Measurements from ENCODE around the gene ADTRP.

Gene ADTRP

GRCh38 chr6:11750682-11751081 lies 27.9 kb downstream of the ADTRP start:
- no peak overlapping the region for H3K4me3 ChIP-seq (ENCODE audit: low read depth in 1 of 5, low read length in 5 of 5)
- H3K36me3 ChIP-seq (ENCODE audit: control insufficient read depth in 5 of 5, insufficient read depth in 5 of 5, low read length in 5 of 5) = no peaks in the 10 kb centered on the region
- H3K9me3 ChIP-seq (ENCODE audit: control insufficient read depth in 5 of 5, low read length in 5 of 5) = no peaks in the 10 kb centered on the region
- no peak overlapping the region for H3K9ac ChIP-seq (ENCODE audit: low read length in 5 of 5)
- H3K4me1 ChIP-seq (ENCODE audit: control insufficient read depth in 5 of 5, insufficient read depth in 5 of 5, low read length in 5 of 5) = peaks cover 0 to 13% (median 0%) of the 10 kb centered on the region in 5 donors
- no peak overlapping the region for H3K27ac ChIP-seq (ENCODE audit: low read depth, low read length)
- H3K27me3 ChIP-seq (ENCODE audit: control insufficient read depth in 5 of 5, insufficient read depth in 4 of 5, low read length in 5 of 5) = no peaks in the 10 kb centered on the region

- Histone ChIP-seq H3K27me3 (ENCODE audit: control insufficient read depth in 5 of 5, insufficient read depth in 4 of 5, low read length in 5 of 5) (no peaks in the 10 kb centered on the region), H3K9me3 (ENCODE audit: control insufficient read depth in 5 of 5, low read length in 5 of 5) (no peaks in the 10 kb centered on the region), H3K4me1 (ENCODE audit: control insufficient read depth in 5 of 5, insufficient read depth in 5 of 5, low read length in 5 of 5) (peaks cover 5 to 23% (median 14%) of the 10 kb centered on the region in 5 donors), H3K27ac (ENCODE audit: low read depth, low read length) (no peak overlapping the region), H3K36me3 (ENCODE audit: control insufficient read depth in 5 of 5, insufficient read depth in 5 of 5, low read length in 5 of 5) (no peaks in the 10 kb centered on the region), H3K4me3 (ENCODE audit: low read depth in 1 of 5, low read length in 5 of 5) (no peak overlapping the region), H3K9ac (ENCODE audit: low read length in 5 of 5) (no peak overlapping the region)
These were observed 29.9 kb downstream of the ADTRP start for GRCh38 chr6:11748591-11749210.

GRCh38 chr6:11747021-11747420 lies 31.6 kb downstream of the ADTRP start:
- Histone ChIP-seq H3K27ac (ENCODE audit: low read depth, low read length) (no peak overlapping the region), H3K4me1 (ENCODE audit: control insufficient read depth in 5 of 5, insufficient read depth in 5 of 5, low read length in 5 of 5) (peaks cover 5 to 23% (median 14%) of the 10 kb centered on the region in 5 donors), H3K9me3 (ENCODE audit: control insufficient read depth in 5 of 5, low read length in 5 of 5) (no peaks in the 10 kb centered on the region), H3K36me3 (ENCODE audit: control insufficient read depth in 5 of 5, insufficient read depth in 5 of 5, low read length in 5 of 5) (no peaks in the 10 kb centered on the region), H3K27me3 (ENCODE audit: control insufficient read depth in 5 of 5, insufficient read depth in 4 of 5, low read length in 5 of 5) (no peaks in the 10 kb centered on the region), H3K4me3 (ENCODE audit: low read depth in 1 of 5, low read length in 5 of 5) (no peak overlapping the region), H3K9ac (ENCODE audit: low read length in 5 of 5) (no peak overlapping the region)

- peak overlapping the region in 1 of 5 donors; percentile 7 for H3K4me3 ChIP-seq (ENCODE audit: low read depth in 1 of 5, low read length in 5 of 5)
- H3K9me3 ChIP-seq (ENCODE audit: control insufficient read depth in 5 of 5, low read length in 5 of 5) = no peaks in the 10 kb centered on the region
- H3K9ac ChIP-seq (ENCODE audit: low read length in 5 of 5) = peak overlapping the region in 1 of 5 donors; percentile 51
- H3K27ac ChIP-seq (ENCODE audit: low read depth, low read length) = peak overlapping the region; percentile 67
- H3K36me3 ChIP-seq (ENCODE audit: control insufficient read depth in 5 of 5, insufficient read depth in 5 of 5, low read length in 5 of 5) = no peaks in the 10 kb centered on the region
- peaks cover 5 to 23% (median 14%) of the 10 kb centered on the region in 5 donors for H3K4me1 ChIP-seq (ENCODE audit: control insufficient read depth in 5 of 5, insufficient read depth in 5 of 5, low read length in 5 of 5)
- H3K27me3 ChIP-seq (ENCODE audit: control insufficient read depth in 5 of 5, insufficient read depth in 4 of 5, low read length in 5 of 5) = no peaks in the 10 kb centered on the region
These were observed 33.9 kb downstream of the ADTRP start for GRCh38 chr6:11744753-11745152.

GRCh38 chr6:11744101-11744500 lies 34.5 kb downstream of the ADTRP start:
- Histone ChIP-seq H3K4me3 (ENCODE audit: low read depth in 1 of 5, low read length in 5 of 5) (peak overlapping the region in 1 of 5 donors; percentile 7), H3K27me3 (ENCODE audit: control insufficient read depth in 5 of 5, insufficient read depth in 4 of 5, low read length in 5 of 5) (no peaks in the 10 kb centered on the region), H3K36me3 (ENCODE audit: control insufficient read depth in 5 of 5, insufficient read depth in 5 of 5, low read length in 5 of 5) (no peaks in the 10 kb centered on the region), H3K4me1 (ENCODE audit: control insufficient read depth in 5 of 5, insufficient read depth in 5 of 5, low read length in 5 of 5) (peaks cover 5 to 23% (median 14%) of the 10 kb centered on the region in 5 donors), H3K9ac (ENCODE audit: low read length in 5 of 5) (no peak overlapping the region), H3K27ac (ENCODE audit: low read depth, low read length) (peak overlapping the region; percentile 67), H3K9me3 (ENCODE audit: control insufficient read depth in 5 of 5, low read length in 5 of 5) (no peaks in the 10 kb centered on the region)

- Histone ChIP-seq H3K27ac (ENCODE audit: low read depth, low read length) (no peak overlapping the region), H3K4me3 (ENCODE audit: low read depth in 1 of 5, low read length in 5 of 5) (no peak overlapping the region), H3K9ac (ENCODE audit: low read length in 5 of 5) (no peak overlapping the region), H3K4me1 (ENCODE audit: control insufficient read depth in 5 of 5, insufficient read depth in 5 of 5, low read length in 5 of 5) (peaks cover 5 to 19% (median 14%) of the 10 kb centered on the region in 5 donors), H3K27me3 (ENCODE audit: control insufficient read depth in 5 of 5, insufficient read depth in 4 of 5, low read length in 5 of 5) (no peaks in the 10 kb centered on the region), H3K36me3 (ENCODE audit: control insufficient read depth in 5 of 5, insufficient read depth in 5 of 5, low read length in 5 of 5) (no peaks in the 10 kb centered on the region), H3K9me3 (ENCODE audit: control insufficient read depth in 5 of 5, low read length in 5 of 5) (no peaks in the 10 kb centered on the region)
These were observed 37.7 kb downstream of the ADTRP start for GRCh38 chr6:11740875-11741274.

- Histone ChIP-seq H3K4me3 (ENCODE audit: low read depth in 1 of 5, low read length in 5 of 5) (no peak overlapping the region), H3K9ac (ENCODE audit: low read length in 5 of 5) (no peak overlapping the region), H3K27ac (ENCODE audit: low read depth, low read length) (no peak overlapping the region), H3K36me3 (ENCODE audit: control insufficient read depth in 5 of 5, insufficient read depth in 5 of 5, low read length in 5 of 5) (no peaks in the 10 kb centered on the region), H3K4me1 (ENCODE audit: control insufficient read depth in 5 of 5, insufficient read depth in 5 of 5, low read length in 5 of 5) (peaks cover 0 to 8% (median 2%) of the 10 kb centered on the region in 5 donors), H3K9me3 (ENCODE audit: control insufficient read depth in 5 of 5, low read length in 5 of 5) (no peaks in the 10 kb centered on the region), H3K27me3 (ENCODE audit: control insufficient read depth in 5 of 5, insufficient read depth in 4 of 5, low read length in 5 of 5) (no peaks in the 10 kb centered on the region)
These were observed 39.8 kb downstream of the ADTRP start for GRCh38 chr6:11738661-11739375.

GRCh38 chr6:11738234-11738633 lies 40.4 kb downstream of the ADTRP start:
- no peak overlapping the region for H3K27ac ChIP-seq (ENCODE audit: low read depth, low read length)

GRCh38 chr6:11736601-11737000 lies 42.0 kb downstream of the ADTRP start:
- Histone ChIP-seq H3K9ac (ENCODE audit: low read length in 5 of 5) (no peak overlapping the region), H3K27me3 (ENCODE audit: control insufficient read depth in 5 of 5, insufficient read depth in 4 of 5, low read length in 5 of 5) (peaks cover 0 to 6% (median 0%) of the 10 kb centered on the region in 5 donors), H3K36me3 (ENCODE audit: control insufficient read depth in 5 of 5, insufficient read depth in 5 of 5, low read length in 5 of 5) (no peaks in the 10 kb centered on the region), H3K27ac (ENCODE audit: low read depth, low read length) (no peak overlapping the region), H3K9me3 (ENCODE audit: control insufficient read depth in 5 of 5, low read length in 5 of 5) (no peaks in the 10 kb centered on the region), H3K4me3 (ENCODE audit: low read depth in 1 of 5, low read length in 5 of 5) (no peak overlapping the region), H3K4me1 (ENCODE audit: control insufficient read depth in 5 of 5, insufficient read depth in 5 of 5, low read length in 5 of 5) (peaks cover 7 to 22% (median 9%) of the 10 kb centered on the region in 5 donors)

More at GRCh38 chr6:11738234-11738633, 40.4 kb downstream of the ADTRP start:
- Histone ChIP-seq H3K9me3 (ENCODE audit: control insufficient read depth in 5 of 5, low read length in 5 of 5) (no peaks in the 10 kb centered on the region), H3K4me1 (ENCODE audit: control insufficient read depth in 5 of 5, insufficient read depth in 5 of 5, low read length in 5 of 5) (peaks cover 0 to 8% (median under 1%) of the 10 kb centered on the region in 5 donors), H3K4me3 (ENCODE audit: low read depth in 1 of 5, low read length in 5 of 5) (no peak overlapping the region), H3K9ac (ENCODE audit: low read length in 5 of 5) (no peak overlapping the region), H3K36me3 (ENCODE audit: control insufficient read depth in 5 of 5, insufficient read depth in 5 of 5, low read length in 5 of 5) (no peaks in the 10 kb centered on the region), H3K27me3 (ENCODE audit: control insufficient read depth in 5 of 5, insufficient read depth in 4 of 5, low read length in 5 of 5) (no peaks in the 10 kb centered on the region)

GRCh38 chr6:11734861-11735613 lies 43.6 kb downstream of the ADTRP start:
- H3K27me3 ChIP-seq (ENCODE audit: control insufficient read depth in 5 of 5, insufficient read depth in 4 of 5, low read length in 5 of 5) = peaks cover 0 to 6% (median 0%) of the 10 kb centered on the region in 5 donors
- no peaks in the 10 kb centered on the region for H3K36me3 ChIP-seq (ENCODE audit: control insufficient read depth in 5 of 5, insufficient read depth in 5 of 5, low read length in 5 of 5)
- H3K4me1 ChIP-seq (ENCODE audit: control insufficient read depth in 5 of 5, insufficient read depth in 5 of 5, low read length in 5 of 5) = peaks cover 7 to 30% (median 14%) of the 10 kb centered on the region in 5 donors
- H3K27ac ChIP-seq (ENCODE audit: low read depth, low read length) = no peak overlapping the region
- no peaks in the 10 kb centered on the region for H3K9me3 ChIP-seq (ENCODE audit: control insufficient read depth in 5 of 5, low read length in 5 of 5)
- no peak overlapping the region for H3K4me3 ChIP-seq (ENCODE audit: low read depth in 1 of 5, low read length in 5 of 5)
- no peak overlapping the region for H3K9ac ChIP-seq (ENCODE audit: low read length in 5 of 5)

Data from subcutaneous abdominal adipose tissue (tissue), 5 donors.